GM23338 (cell line): ENCODE data around the gene DCDC2. TPM values are rescaled to one million over a fixed set of nuclear protein-coding genes. Genes with fewer than 3 reads are reported as not detected.

ENCODE experiments used
- ATAC-seq: fragments of 200-7000 bp; cut with Tn5 transposase; 3 replicates; pipeline ENCODE4 v1.9.1; 2020
- DNase-seq: peaks from one replicate; pipeline ENCODE4 v3.0.0-alpha.2; 2015; ENCODE audit warnings: low spot score
- H2AFZ ChIP-seq: fragments of 200-600 bp; sonication (generic); 2 replicates; pipeline ENCODE4 v1.8.0; 2016; ENCODE audit warnings: antibody characterized with exemption, mild to moderate bottlenecking, moderate library complexity
- H3F3A ChIP-seq: fragments of 200-600 bp; sonication (generic); replicated peaks from 2 replicates; pipeline ENCODE4 v1.8.0; 2017; ENCODE audit warnings: antibody characterized with exemption, mixed run types, low read depth
- H3K27ac ChIP-seq: fragments of 200-600 bp; sonication (generic); 2 replicates; pipeline ENCODE4 v1.6.1; 2016; ENCODE audit warnings: low read depth
- H3K27me3 ChIP-seq: fragments of 200-600 bp; sonication (generic); 2 replicates; pipeline ENCODE4 v1.8.0; 2016; ENCODE audit warnings: mild to moderate bottlenecking, mixed run types, moderate library complexity; ENCODE audit not compliant: insufficient read depth
- H3K36me3 ChIP-seq: fragments of 200-600 bp; sonication (generic); 2 replicates; pipeline ENCODE4 v1.8.0; 2016; ENCODE audit warnings: mild to moderate bottlenecking; ENCODE audit not compliant: insufficient read depth
- H3K4me1 ChIP-seq: fragments of 200-600 bp; sonication (generic); 2 replicates; pipeline ENCODE4 v1.8.0; 2016; ENCODE audit warnings: mild to moderate bottlenecking, moderate library complexity; ENCODE audit not compliant: insufficient read depth
- H3K4me2 ChIP-seq: fragments of 200-600 bp; sonication (generic); 2 replicates; pipeline ENCODE4 v1.7.1; 2017; ENCODE audit warnings: mixed run types
- H3K4me3 ChIP-seq: fragments of 200-600 bp; sonication (generic); 2 replicates; pipeline ENCODE4 v1.6.1; 2016; ENCODE audit warnings: mixed run types
- H3K79me2 ChIP-seq: fragments of 200-600 bp; sonication (generic); replicated peaks from 2 replicates; pipeline ENCODE4 v1.8.0; 2017; ENCODE audit warnings: mild to moderate bottlenecking; ENCODE audit not compliant: insufficient read depth
- H3K9me2 ChIP-seq: fragments of 200-600 bp; sonication (generic); 2 replicates; pipeline ENCODE4 v1.8.0; 2017; ENCODE audit not compliant: insufficient read depth
- H4K20me1 ChIP-seq: fragments of 200-600 bp; sonication (generic); replicated peaks from 2 replicates; pipeline ENCODE4 v1.8.0; 2017; ENCODE audit warnings: mild to moderate bottlenecking; ENCODE audit not compliant: insufficient read depth
- H3K27ac Mint-ChIP-seq: 2 replicates; pipeline ENCODE4 v1.8.0; 2020; ENCODE audit warnings: inconsistent platforms, mild to moderate bottlenecking, moderate library complexity, mixed read lengths
- H3K27me3 Mint-ChIP-seq: 3 replicates; pipeline ENCODE4 v1.8.0; 2022; ENCODE audit warnings: low read depth, mild to moderate bottlenecking, moderate library complexity, mixed read lengths, inconsistent platforms; ENCODE audit not compliant: insufficient read depth, poor library complexity
- H3K36me3 Mint-ChIP-seq: 3 replicates; pipeline ENCODE4 v1.8.0; 2021; ENCODE audit warnings: low read depth, mild to moderate bottlenecking, inconsistent platforms, moderate library complexity, mixed read lengths
- H3K4me1 Mint-ChIP-seq: 3 replicates; pipeline ENCODE4 v1.8.0; 2020; ENCODE audit warnings: mild to moderate bottlenecking, inconsistent platforms, mixed read lengths
- H3K4me3 Mint-ChIP-seq: 3 replicates; pipeline ENCODE4 v1.8.0; 2021; ENCODE audit warnings: moderate library complexity, mild to moderate bottlenecking, inconsistent platforms, mixed read lengths
- H3K9me3 Mint-ChIP-seq: 3 replicates; pipeline ENCODE4 v1.8.0; 2020; ENCODE audit warnings: moderate library complexity, mild to moderate bottlenecking, inconsistent platforms, mixed read lengths
- CREB1 ChIP-seq: fragments of 250-450 bp; sonication (Bioruptor Pico); IDR thresholded peaks from 2 replicates; pipeline ENCODE4 v1.5.0; 2020; ENCODE audit warnings: low read depth, mild to moderate bottlenecking, moderate library complexity
- EZH2 ChIP-seq: fragments of 200-600 bp; sonication (generic); IDR thresholded peaks from one replicate; pipeline ENCODE4 v1.8.0; 2017; ENCODE audit warnings: antibody characterized with exemption, mild to moderate bottlenecking, low read depth; ENCODE audit not compliant: unreplicated experiment
- EZH2phosphoT487 ChIP-seq: fragments of 200-600 bp; sonication (generic); IDR thresholded peaks from one replicate; pipeline ENCODE4 v1.8.1; 2018; ENCODE audit warnings: antibody characterized with exemption; ENCODE audit not compliant: unreplicated experiment
- JUNB ChIP-seq: IDR thresholded peaks from one replicate; pipeline ENCODE4 v1.6.1; 2016; ENCODE audit warnings: antibody characterized with exemption; ENCODE audit not compliant: unreplicated experiment
- NANOG ChIP-seq: IDR thresholded peaks from 2 replicates; pipeline ENCODE4 v1.6.1; 2016; ENCODE audit warnings: antibody characterized with exemption, borderline replicate concordance
- POLR2AphosphoS5 ChIP-seq: IDR thresholded peaks from 2 replicates; pipeline ENCODE4 v1.6.1; 2016; ENCODE audit warnings: antibody characterized with exemption, low read depth
- STAT1 ChIP-seq: IDR thresholded peaks from one replicate; pipeline ENCODE4 v1.6.1; 2016; ENCODE audit warnings: antibody characterized with exemption; ENCODE audit not compliant: unreplicated experiment
- ZNF114 ChIP-seq: fragments of 250-450 bp; sonication (Bioruptor Pico); IDR thresholded peaks from 2 replicates; pipeline ENCODE4 v1.5.0; 2020; ENCODE audit warnings: mild to moderate bottlenecking, moderate library complexity
- ZNF331 ChIP-seq: fragments of 250-450 bp; sonication (Bioruptor Pico); IDR thresholded peaks from 2 replicates; pipeline ENCODE4 v1.5.0; 2020; ENCODE audit warnings: low read depth, mild to moderate bottlenecking, moderate library complexity
- polyA plus RNA-seq: library from polyadenylated mRNA; unstranded; fragments of >200 nt; fragmentation: Nextera tagmentation; extraction: Ambion mirVana; gene quantifications from 2 replicates; pipeline ENCODE4 v1.2.1, GENCODE V29; 2016
- total RNA-seq: library from RNA; depleted of rRNA; stranded (reverse); fragments of >200 nt; shearing (Covaris generic); gene quantifications from 2 replicates; pipeline ENCODE4 v1.2.3, GENCODE V29; 2014
- TF ChIP-seq, protein P1 (sequence below), 2 experiments: fragments of 200-600 bp in 1 of 2; sonication (generic) in 1 of 2; conservative IDR thresholded peaks; 2 replicates each; pipeline versions ENCODE4 v1.5.1 to v1.6.1; 2016 to 2017; ENCODE audit warnings: antibody characterized with exemption in 2 of 2, low read depth in 2 of 2, mild to moderate bottlenecking in 2 of 2, moderate library complexity in 1 of 2
- TF ChIP-seq, protein P2 (sequence below): IDR thresholded peaks from one replicate; pipeline ENCODE4 v1.6.1; 2018; ENCODE audit warnings: antibody characterized with exemption; ENCODE audit not compliant: unreplicated experiment
- TF ChIP-seq, protein P3 (sequence below): fragments of 250-450 bp; sonication (Bioruptor Pico); IDR thresholded peaks from 2 replicates; pipeline ENCODE4 v1.5.0; 2020; ENCODE audit warnings: mild to moderate bottlenecking, moderate library complexity
- TF ChIP-seq, protein P4 (sequence below): IDR thresholded peaks from 2 replicates; pipeline ENCODE4 v1.6.1; 2016; ENCODE audit warnings: antibody characterized with exemption

DCDC2 gene
- total and polyA plus RNA-seq, 2 experiments from 2014 or later, result 0.59 to 0.79 TPM

DNA sequence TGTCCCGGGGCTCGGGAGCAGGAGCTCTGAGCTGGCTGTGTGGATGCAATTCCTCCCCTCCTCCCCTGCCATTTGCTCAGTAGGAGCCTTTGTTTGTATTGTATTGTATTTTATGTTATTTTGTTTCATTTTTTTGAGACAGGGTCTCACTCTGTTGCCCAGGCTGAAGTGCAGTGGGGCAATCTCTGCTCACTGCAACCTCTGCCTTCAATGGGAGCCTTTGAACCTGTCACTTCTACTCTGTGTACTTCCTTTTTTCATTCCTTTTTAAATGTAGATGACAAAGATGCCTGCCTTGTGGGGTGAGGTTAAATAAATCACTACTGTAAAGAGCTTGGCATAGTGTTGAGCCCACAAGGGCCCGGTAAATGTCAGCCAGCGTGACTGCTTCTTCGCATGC lies 70.6 kb downstream of the DCDC2 start:
- TF ChIP-seq STAT1 (no peak), CREB1 (CRISPR knock-in tag) (no peak), NANOG (no peak), ZNF331 (no peak), EZH2 (no peak), JUNB (no peak), EZH2phosphoT487 (no peak), POLR2AphosphoS5 (no peak), ZNF114 (CRISPR knock-in tag) (no peak)
- TF ChIP-seq, protein P1, sequence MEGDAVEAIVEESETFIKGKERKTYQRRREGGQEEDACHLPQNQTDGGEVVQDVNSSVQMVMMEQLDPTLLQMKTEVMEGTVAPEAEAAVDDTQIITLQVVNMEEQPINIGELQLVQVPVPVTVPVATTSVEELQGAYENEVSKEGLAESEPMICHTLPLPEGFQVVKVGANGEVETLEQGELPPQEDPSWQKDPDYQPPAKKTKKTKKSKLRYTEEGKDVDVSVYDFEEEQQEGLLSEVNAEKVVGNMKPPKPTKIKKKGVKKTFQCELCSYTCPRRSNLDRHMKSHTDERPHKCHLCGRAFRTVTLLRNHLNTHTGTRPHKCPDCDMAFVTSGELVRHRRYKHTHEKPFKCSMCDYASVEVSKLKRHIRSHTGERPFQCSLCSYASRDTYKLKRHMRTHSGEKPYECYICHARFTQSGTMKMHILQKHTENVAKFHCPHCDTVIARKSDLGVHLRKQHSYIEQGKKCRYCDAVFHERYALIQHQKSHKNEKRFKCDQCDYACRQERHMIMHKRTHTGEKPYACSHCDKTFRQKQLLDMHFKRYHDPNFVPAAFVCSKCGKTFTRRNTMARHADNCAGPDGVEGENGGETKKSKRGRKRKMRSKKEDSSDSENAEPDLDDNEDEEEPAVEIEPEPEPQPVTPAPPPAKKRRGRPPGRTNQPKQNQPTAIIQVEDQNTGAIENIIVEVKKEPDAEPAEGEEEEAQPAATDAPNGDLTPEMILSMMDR (conservative IDR thresholded peaks at IDR 0.05; ENCODE audit: low read depth in 2 of 2), result no peak
- TF ChIP-seq, protein P2, sequence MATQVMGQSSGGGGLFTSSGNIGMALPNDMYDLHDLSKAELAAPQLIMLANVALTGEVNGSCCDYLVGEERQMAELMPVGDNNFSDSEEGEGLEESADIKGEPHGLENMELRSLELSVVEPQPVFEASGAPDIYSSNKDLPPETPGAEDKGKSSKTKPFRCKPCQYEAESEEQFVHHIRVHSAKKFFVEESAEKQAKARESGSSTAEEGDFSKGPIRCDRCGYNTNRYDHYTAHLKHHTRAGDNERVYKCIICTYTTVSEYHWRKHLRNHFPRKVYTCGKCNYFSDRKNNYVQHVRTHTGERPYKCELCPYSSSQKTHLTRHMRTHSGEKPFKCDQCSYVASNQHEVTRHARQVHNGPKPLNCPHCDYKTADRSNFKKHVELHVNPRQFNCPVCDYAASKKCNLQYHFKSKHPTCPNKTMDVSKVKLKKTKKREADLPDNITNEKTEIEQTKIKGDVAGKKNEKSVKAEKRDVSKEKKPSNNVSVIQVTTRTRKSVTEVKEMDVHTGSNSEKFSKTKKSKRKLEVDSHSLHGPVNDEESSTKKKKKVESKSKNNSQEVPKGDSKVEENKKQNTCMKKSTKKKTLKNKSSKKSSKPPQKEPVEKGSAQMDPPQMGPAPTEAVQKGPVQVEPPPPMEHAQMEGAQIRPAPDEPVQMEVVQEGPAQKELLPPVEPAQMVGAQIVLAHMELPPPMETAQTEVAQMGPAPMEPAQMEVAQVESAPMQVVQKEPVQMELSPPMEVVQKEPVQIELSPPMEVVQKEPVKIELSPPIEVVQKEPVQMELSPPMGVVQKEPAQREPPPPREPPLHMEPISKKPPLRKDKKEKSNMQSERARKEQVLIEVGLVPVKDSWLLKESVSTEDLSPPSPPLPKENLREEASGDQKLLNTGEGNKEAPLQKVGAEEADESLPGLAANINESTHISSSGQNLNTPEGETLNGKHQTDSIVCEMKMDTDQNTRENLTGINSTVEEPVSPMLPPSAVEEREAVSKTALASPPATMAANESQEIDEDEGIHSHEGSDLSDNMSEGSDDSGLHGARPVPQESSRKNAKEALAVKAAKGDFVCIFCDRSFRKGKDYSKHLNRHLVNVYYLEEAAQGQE, result no peak
- TF ChIP-seq, protein P3, sequence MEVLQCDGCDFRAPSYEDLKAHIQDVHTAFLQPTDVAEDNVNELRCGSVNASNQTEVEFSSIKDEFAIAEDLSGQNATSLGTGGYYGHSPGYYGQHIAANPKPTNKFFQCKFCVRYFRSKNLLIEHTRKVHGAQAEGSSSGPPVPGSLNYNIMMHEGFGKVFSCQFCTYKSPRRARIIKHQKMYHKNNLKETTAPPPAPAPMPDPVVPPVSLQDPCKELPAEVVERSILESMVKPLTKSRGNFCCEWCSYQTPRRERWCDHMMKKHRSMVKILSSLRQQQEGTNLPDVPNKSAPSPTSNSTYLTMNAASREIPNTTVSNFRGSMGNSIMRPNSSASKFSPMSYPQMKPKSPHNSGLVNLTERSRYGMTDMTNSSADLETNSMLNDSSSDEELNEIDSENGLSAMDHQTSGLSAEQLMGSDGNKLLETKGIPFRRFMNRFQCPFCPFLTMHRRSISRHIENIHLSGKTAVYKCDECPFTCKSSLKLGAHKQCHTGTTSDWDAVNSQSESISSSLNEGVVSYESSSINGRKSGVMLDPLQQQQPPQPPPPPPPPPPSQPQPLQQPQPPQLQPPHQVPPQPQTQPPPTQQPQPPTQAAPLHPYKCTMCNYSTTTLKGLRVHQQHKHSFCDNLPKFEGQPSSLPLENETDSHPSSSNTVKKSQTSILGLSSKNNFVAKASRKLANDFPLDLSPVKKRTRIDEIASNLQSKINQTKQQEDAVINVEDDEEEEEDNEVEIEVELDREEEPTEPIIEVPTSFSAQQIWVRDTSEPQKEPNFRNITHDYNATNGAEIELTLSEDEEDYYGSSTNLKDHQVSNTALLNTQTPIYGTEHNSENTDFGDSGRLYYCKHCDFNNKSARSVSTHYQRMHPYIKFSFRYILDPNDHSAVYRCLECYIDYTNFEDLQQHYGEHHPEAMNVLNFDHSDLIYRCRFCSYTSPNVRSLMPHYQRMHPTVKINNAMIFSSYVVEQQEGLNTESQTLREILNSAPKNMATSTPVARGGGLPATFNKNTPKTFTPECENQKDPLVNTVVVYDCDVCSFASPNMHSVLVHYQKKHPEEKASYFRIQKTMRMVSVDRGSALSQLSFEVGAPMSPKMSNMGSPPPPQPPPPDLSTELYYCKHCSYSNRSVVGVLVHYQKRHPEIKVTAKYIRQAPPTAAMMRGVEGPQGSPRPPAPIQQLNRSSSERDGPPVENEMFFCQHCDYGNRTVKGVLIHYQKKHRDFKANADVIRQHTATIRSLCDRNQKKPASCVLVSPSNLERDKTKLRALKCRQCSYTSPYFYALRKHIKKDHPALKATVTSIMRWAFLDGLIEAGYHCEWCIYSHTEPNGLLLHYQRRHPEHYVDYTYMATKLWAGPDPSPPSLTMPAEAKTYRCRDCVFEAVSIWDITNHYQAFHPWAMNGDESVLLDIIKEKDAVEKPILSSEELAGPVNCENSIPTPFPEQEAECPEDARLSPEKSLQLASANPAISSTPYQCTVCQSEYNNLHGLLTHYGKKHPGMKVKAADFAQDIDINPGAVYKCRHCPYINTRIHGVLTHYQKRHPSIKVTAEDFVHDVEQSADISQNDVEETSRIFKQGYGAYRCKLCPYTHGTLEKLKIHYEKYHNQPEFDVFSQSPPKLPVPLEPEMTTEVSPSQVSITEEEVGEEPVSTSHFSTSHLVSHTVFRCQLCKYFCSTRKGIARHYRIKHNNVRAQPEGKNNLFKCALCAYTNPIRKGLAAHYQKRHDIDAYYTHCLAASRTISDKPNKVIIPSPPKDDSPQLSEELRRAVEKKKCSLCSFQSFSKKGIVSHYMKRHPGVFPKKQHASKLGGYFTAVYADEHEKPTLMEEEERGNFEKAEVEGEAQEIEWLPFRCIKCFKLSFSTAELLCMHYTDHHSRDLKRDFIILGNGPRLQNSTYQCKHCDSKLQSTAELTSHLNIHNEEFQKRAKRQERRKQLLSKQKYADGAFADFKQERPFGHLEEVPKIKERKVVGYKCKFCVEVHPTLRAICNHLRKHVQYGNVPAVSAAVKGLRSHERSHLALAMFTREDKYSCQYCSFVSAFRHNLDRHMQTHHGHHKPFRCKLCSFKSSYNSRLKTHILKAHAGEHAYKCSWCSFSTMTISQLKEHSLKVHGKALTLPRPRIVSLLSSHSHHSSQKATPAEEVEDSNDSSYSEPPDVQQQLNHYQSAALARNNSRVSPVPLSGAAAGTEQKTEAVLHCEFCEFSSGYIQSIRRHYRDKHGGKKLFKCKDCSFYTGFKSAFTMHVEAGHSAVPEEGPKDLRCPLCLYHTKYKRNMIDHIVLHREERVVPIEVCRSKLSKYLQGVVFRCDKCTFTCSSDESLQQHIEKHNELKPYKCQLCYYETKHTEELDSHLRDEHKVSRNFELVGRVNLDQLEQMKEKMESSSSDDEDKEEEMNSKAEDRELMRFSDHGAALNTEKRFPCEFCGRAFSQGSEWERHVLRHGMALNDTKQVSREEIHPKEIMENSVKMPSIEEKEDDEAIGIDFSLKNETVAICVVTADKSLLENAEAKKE (CRISPR knock-in tag), result no peak
- TF ChIP-seq, protein P4, sequence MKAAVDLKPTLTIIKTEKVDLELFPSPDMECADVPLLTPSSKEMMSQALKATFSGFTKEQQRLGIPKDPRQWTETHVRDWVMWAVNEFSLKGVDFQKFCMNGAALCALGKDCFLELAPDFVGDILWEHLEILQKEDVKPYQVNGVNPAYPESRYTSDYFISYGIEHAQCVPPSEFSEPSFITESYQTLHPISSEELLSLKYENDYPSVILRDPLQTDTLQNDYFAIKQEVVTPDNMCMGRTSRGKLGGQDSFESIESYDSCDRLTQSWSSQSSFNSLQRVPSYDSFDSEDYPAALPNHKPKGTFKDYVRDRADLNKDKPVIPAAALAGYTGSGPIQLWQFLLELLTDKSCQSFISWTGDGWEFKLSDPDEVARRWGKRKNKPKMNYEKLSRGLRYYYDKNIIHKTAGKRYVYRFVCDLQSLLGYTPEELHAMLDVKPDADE, result no peak
- no peaks in the 10 kb centered on the region for H3K79me2 ChIP-seq
- no peaks in the 10 kb centered on the region for H4K20me1 ChIP-seq
- H3K27ac Mint-ChIP-seq, result no peak overlapping the region
- no peaks in the 10 kb centered on the region for H3K36me3 Mint-ChIP-seq
- DNase-seq (no peak), ATAC-seq (no peak)
- H3K36me3 ChIP-seq, result no peaks in the 10 kb centered on the region
- H3K9me2 ChIP-seq, result no peaks in the 10 kb centered on the region
- H3K27me3 Mint-ChIP-seq, result no peaks in the 10 kb centered on the region
- H3K4me3 ChIP-seq, result no peak overlapping the region
- H3K27ac ChIP-seq, result no peak overlapping the region
- peaks cover 4% of the 10 kb centered on the region; the same call in 1 of the 2 replicates for H3K4me1 ChIP-seq
- no peak overlapping the region for H2AFZ ChIP-seq
- no peaks in the 10 kb centered on the region for H3K27me3 ChIP-seq
- H3K9me3 Mint-ChIP-seq, result no peaks in the 10 kb centered on the region
- H3K4me2 ChIP-seq, result no peak overlapping the region
- H3K4me3 Mint-ChIP-seq, result no peak overlapping the region
- H3F3A ChIP-seq, result no peaks in the 10 kb centered on the region
- H3K4me1 Mint-ChIP-seq, result peaks cover 6% of the 10 kb centered on the region; the same call in 2 of the 3 replicates
